ENCODE measurements around the gene SPSB1.

DNA sequence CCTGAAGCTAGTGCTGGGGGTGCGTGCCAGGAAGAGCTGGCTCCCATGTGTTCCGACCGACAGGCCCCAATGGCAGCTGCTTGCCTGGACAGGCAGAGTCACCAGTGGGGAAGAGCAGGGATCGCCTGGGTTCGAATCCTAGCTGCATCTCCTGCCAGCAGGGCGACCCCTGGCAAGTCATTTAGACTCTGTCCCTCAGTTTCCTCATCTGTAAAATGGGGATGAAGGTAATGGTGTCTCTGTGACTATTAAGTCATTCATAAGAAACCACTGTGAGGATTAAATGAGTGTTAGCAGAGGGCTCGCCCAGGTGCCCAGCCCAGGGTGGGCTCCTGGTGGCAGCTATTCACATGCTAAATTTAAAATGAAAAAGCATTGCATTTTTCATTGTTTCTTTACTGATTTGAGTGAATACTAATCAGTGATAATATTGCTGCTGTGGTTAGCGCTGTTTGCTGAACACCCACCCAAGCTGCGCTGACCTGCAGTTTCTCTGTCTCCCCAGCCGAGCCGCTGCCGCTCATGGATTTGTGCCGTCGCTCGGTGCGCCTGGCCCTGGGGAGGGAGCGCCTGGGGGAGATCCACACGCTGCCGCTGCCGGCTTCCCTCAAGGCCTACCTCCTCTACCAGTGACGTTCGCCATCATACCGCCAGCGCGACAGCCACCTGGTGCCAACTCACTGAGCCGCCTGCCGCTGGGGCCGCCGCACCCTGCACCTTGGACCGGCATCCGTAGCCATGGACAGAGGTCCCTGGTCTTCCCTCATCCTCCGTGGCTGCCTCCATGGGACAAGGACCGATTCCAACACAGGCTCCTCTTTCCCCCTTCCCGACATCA lies 74.5 kb downstream of the SPSB1 start:
- TF ChIP-seq, protein P1, sequence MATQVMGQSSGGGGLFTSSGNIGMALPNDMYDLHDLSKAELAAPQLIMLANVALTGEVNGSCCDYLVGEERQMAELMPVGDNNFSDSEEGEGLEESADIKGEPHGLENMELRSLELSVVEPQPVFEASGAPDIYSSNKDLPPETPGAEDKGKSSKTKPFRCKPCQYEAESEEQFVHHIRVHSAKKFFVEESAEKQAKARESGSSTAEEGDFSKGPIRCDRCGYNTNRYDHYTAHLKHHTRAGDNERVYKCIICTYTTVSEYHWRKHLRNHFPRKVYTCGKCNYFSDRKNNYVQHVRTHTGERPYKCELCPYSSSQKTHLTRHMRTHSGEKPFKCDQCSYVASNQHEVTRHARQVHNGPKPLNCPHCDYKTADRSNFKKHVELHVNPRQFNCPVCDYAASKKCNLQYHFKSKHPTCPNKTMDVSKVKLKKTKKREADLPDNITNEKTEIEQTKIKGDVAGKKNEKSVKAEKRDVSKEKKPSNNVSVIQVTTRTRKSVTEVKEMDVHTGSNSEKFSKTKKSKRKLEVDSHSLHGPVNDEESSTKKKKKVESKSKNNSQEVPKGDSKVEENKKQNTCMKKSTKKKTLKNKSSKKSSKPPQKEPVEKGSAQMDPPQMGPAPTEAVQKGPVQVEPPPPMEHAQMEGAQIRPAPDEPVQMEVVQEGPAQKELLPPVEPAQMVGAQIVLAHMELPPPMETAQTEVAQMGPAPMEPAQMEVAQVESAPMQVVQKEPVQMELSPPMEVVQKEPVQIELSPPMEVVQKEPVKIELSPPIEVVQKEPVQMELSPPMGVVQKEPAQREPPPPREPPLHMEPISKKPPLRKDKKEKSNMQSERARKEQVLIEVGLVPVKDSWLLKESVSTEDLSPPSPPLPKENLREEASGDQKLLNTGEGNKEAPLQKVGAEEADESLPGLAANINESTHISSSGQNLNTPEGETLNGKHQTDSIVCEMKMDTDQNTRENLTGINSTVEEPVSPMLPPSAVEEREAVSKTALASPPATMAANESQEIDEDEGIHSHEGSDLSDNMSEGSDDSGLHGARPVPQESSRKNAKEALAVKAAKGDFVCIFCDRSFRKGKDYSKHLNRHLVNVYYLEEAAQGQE (tag by site-specific recombination; IDR thresholded peaks at IDR 0.05), result no peak
- TF ChIP-seq, protein P2, sequence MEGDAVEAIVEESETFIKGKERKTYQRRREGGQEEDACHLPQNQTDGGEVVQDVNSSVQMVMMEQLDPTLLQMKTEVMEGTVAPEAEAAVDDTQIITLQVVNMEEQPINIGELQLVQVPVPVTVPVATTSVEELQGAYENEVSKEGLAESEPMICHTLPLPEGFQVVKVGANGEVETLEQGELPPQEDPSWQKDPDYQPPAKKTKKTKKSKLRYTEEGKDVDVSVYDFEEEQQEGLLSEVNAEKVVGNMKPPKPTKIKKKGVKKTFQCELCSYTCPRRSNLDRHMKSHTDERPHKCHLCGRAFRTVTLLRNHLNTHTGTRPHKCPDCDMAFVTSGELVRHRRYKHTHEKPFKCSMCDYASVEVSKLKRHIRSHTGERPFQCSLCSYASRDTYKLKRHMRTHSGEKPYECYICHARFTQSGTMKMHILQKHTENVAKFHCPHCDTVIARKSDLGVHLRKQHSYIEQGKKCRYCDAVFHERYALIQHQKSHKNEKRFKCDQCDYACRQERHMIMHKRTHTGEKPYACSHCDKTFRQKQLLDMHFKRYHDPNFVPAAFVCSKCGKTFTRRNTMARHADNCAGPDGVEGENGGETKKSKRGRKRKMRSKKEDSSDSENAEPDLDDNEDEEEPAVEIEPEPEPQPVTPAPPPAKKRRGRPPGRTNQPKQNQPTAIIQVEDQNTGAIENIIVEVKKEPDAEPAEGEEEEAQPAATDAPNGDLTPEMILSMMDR (tag by site-specific recombination; IDR thresholded peaks at IDR 0.05), result no peak
- TF ChIP-seq, protein P3, sequence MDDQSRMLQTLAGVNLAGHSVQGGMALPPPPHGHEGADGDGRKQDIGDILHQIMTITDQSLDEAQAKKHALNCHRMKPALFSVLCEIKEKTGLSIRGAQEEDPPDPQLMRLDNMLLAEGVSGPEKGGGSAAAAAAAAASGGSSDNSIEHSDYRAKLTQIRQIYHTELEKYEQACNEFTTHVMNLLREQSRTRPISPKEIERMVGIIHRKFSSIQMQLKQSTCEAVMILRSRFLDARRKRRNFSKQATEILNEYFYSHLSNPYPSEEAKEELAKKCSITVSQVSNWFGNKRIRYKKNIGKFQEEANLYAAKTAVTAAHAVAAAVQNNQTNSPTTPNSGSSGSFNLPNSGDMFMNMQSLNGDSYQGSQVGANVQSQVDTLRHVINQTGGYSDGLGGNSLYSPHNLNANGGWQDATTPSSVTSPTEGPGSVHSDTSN (CRISPR knock-in tag; IDR thresholded peaks at IDR 0.05), result no peak
- TF ChIP-seq ZNF837 (tag by site-specific recombination; IDR thresholded peaks at IDR 0.05) (no peak), ZNF174 (tag by site-specific recombination; IDR thresholded peaks at IDR 0.05) (no peak), PRDM1 (tag by site-specific recombination; IDR thresholded peaks at IDR 0.05) (no peak), ZBTB11 (tag by site-specific recombination; conservative IDR thresholded peaks at IDR 0.05; ENCODE audit: low read depth) (no peak), ZFP37 (tag by site-specific recombination; IDR thresholded peaks at IDR 0.05) (no peak), ZNF629 (tag by site-specific recombination; IDR thresholded peaks at IDR 0.05) (no peak), ZNF37A (tag by site-specific recombination; IDR thresholded peaks at IDR 0.05) (no peak)
